ENCODE measurements around the gene FBN1. TPM values are rescaled to one million over a fixed set of nuclear protein-coding genes. Genes with fewer than 3 reads are reported as not detected.

The FBN1 gene
- total RNA-seq, 1 donor from 2014 or later = 78.8 TPM

- TF ChIP-seq EZH2 (IDR thresholded peaks at IDR 0.05) (no peak), EZH2phosphoT487 (IDR thresholded peaks at IDR 0.05) (no peak), CTCF (IDR thresholded peaks at IDR 0.05) (no peak)
- Histone ChIP-seq H3K36me3 (no peaks in the 10 kb centered on the region), H3K27ac (no peak overlapping the region), H4K20me1 (ENCODE audit: low read depth) (no peaks in the 10 kb centered on the region), H3K27me3 (no peaks in the 10 kb centered on the region), H2AFZ (replicated peaks) (no peak overlapping the region), H3F3A (ENCODE audit: low read depth) (no peaks in the 10 kb centered on the region), H3K79me2 (ENCODE audit: low read depth) (no peaks in the 10 kb centered on the region), H3K4me1 (peaks cover 14% of the 10 kb centered on the region), H3K4me2 (no peak overlapping the region), H3K9me3 (ENCODE audit: low read depth) (no peaks in the 10 kb centered on the region), H3K9ac (no peak overlapping the region), H3K4me3 (no peak overlapping the region)
- peaks cover 5% of the 10 kb centered on the region for H3K9me3 Mint-ChIP-seq
- H3K27ac Mint-ChIP-seq = no peak overlapping the region
- H3K36me3 Mint-ChIP-seq = no peaks in the 10 kb centered on the region
- H3K4me3 Mint-ChIP-seq = no peak overlapping the region
- DNase-seq (ENCODE audit: low spot score) = no peak
- no peaks in the 10 kb centered on the region for H3K27me3 Mint-ChIP-seq (ENCODE audit: insufficient read depth, low read depth)
- H3K4me1 Mint-ChIP-seq = no peaks in the 10 kb centered on the region
Observed at GRCh38 chr15:48569591-48570302, 75.8 kb downstream of the FBN1 start.

- H3K4me3 Mint-ChIP-seq = no peak overlapping the region
- H3K4me1 Mint-ChIP-seq = peaks cover 4% of the 10 kb centered on the region
- no peak overlapping the region for H3K27ac Mint-ChIP-seq
- no peak overlapping the region for H2AFZ ChIP-seq (replicated peaks)
- peaks cover 5% of the 10 kb centered on the region for H3K9me3 Mint-ChIP-seq
- no peaks in the 10 kb centered on the region for H3K27me3 Mint-ChIP-seq (ENCODE audit: insufficient read depth, low read depth)
- H3K79me2 ChIP-seq (ENCODE audit: low read depth) = no peaks in the 10 kb centered on the region
- no peak overlapping the region for H3K9ac ChIP-seq
- no peaks in the 10 kb centered on the region for H3K36me3 Mint-ChIP-seq
- H3K4me2 ChIP-seq = no peak overlapping the region
- H3K4me3 ChIP-seq = no peak overlapping the region
- no peaks in the 10 kb centered on the region for H3K36me3 ChIP-seq
- H3K4me1 ChIP-seq = peaks cover 6% of the 10 kb centered on the region
- DNase-seq (ENCODE audit: low spot score) = no peak
- no peak overlapping the region for H3K27ac ChIP-seq
- TF ChIP-seq CTCF (IDR thresholded peaks at IDR 0.05) = no peak
- TF ChIP-seq EZH2 (IDR thresholded peaks at IDR 0.05) = no peak
- TF ChIP-seq EZH2phosphoT487 (IDR thresholded peaks at IDR 0.05) = no peak
- H4K20me1 ChIP-seq (ENCODE audit: low read depth) = no peaks in the 10 kb centered on the region
- H3K9me3 ChIP-seq (ENCODE audit: low read depth) = no peaks in the 10 kb centered on the region
- H3K27me3 ChIP-seq = no peaks in the 10 kb centered on the region
- H3F3A ChIP-seq (ENCODE audit: low read depth) = no peaks in the 10 kb centered on the region
Observed at GRCh38 chr15:48566668-48567067, 78.8 kb downstream of the FBN1 start.

- H3K27me3 Mint-ChIP-seq (ENCODE audit: insufficient read depth, low read depth) = no peaks in the 10 kb centered on the region
- H3K36me3 Mint-ChIP-seq = no peaks in the 10 kb centered on the region
- no peak for DNase-seq (ENCODE audit: low spot score)
- H3K9me3 Mint-ChIP-seq = peaks cover 5% of the 10 kb centered on the region
- no peak overlapping the region for H3K4me2 ChIP-seq
- H3K9me3 ChIP-seq (ENCODE audit: low read depth) = no peaks in the 10 kb centered on the region
- H4K20me1 ChIP-seq (ENCODE audit: low read depth) = no peaks in the 10 kb centered on the region
- H3K4me3 Mint-ChIP-seq = no peak overlapping the region
- no peaks in the 10 kb centered on the region for H3K79me2 ChIP-seq (ENCODE audit: low read depth)
- H2AFZ ChIP-seq (replicated peaks) = no peak overlapping the region
- H3F3A ChIP-seq (ENCODE audit: low read depth) = no peaks in the 10 kb centered on the region
- no peaks in the 10 kb centered on the region for H3K27me3 ChIP-seq
- no peaks in the 10 kb centered on the region for H3K36me3 ChIP-seq
- peaks cover 6% of the 10 kb centered on the region for H3K4me1 ChIP-seq
- H3K4me1 Mint-ChIP-seq = peaks cover 4% of the 10 kb centered on the region
- H3K9ac ChIP-seq = no peak overlapping the region
- H3K27ac ChIP-seq = no peak overlapping the region
- TF ChIP-seq EZH2 (IDR thresholded peaks at IDR 0.05) (no peak), CTCF (IDR thresholded peaks at IDR 0.05) (no peak)
- no peak overlapping the region for H3K4me3 ChIP-seq
- H3K27ac Mint-ChIP-seq = no peak overlapping the region
Observed at GRCh38 chr15:48565560-48566482, 79.7 kb downstream of the FBN1 start.

Measured in neural progenitor cell (in vitro differentiated cells).